Gastroesophageal sphincter (tissue), 4 donors: ENCODE measurements around the gene NR3C2. TPM values are rescaled to one million over a fixed set of nuclear protein-coding genes. Genes with fewer than 3 reads are reported as not detected.
"Not testable (repeated sequence)": the region's sequence is repeated elsewhere in the genome, so short reads cannot be mapped to it uniquely, and the experiment has no call there.

Source experiments
- ATAC-seq: fragments of 150-250 bp; one replicate; pipeline ENCODE4 v1.9.1; 2016; ENCODE audit warnings: mild to moderate bottlenecking, moderate library complexity
- H3K27ac ChIP-seq, 4 donors: fragments of 200-600 bp; sonication (generic) in 3 of 4; 1 replicate in 3 of 4; 2 replicates in 1 of 4; pipeline ENCODE4 v1.5.1; 2016 to 2019
- H3K27me3 ChIP-seq: fragments of 200-600 bp; sonication (generic); one replicate; pipeline ENCODE4 v1.5.1; 2019
- H3K36me3 ChIP-seq, 2 donors: fragments of 200-600 bp; sonication (generic); one replicate each; pipeline ENCODE4 v1.5.1; 2019; ENCODE audit warnings: control low read depth in 1 of 2
- H3K4me1 ChIP-seq, 3 donors: fragments of 200-600 bp; sonication (generic); 1 replicate in 2 of 3; 2 replicates in 1 of 3; pipeline ENCODE4 v1.5.1; 2016 to 2019; ENCODE audit warnings: control low read depth in 2 of 3
- H3K4me3 ChIP-seq, 2 donors: fragments of 200-600 bp; sonication (generic); one replicate each; pipeline ENCODE4 v1.5.1; 2019; ENCODE audit warnings: mild to moderate bottlenecking in 1 of 2, moderate library complexity in 1 of 2
- H3K9me3 ChIP-seq, 3 donors: fragments of 200-600 bp; sonication (generic); one replicate each; pipeline ENCODE4 v1.5.1; 2017 to 2019; ENCODE audit warnings: control low read depth in 2 of 3
- EP300 ChIP-seq: sonication (generic); formaldehyde crosslinking; IDR thresholded peaks from one replicate; pipeline ENCODE4 v1.6.1; 2017; ENCODE audit warnings: antibody characterized with exemption, mild to moderate bottlenecking
- POLR2A ChIP-seq, 2 donors: fragments of 450-650 bp; IDR thresholded peaks; one replicate each; pipeline ENCODE4 v1.6.1; 2017; ENCODE audit warnings: antibody characterized with exemption in 2 of 2, mild to moderate bottlenecking in 2 of 2, moderate library complexity in 1 of 2
- POLR2AphosphoS5 ChIP-seq: sonication (generic); formaldehyde crosslinking; IDR thresholded peaks from one replicate; pipeline ENCODE4 v1.6.1; 2017; ENCODE audit warnings: antibody characterized with exemption
- WGBS, 2 donors: methylation state at CpG; one replicate each; pipeline ENCODE4 v1.1.5; 2018; ENCODE audit warnings: low coverage in 1 of 2; 5-methylcytosine and 5-hydroxymethylcytosine counted together
- total RNA-seq, 4 donors: library from RNA; depleted of rRNA; stranded (reverse); fragments of >200 nt; gene quantifications; one replicate each; pipeline ENCODE4 v1.1.0, GENCODE V29; 2016
- TF ChIP-seq, protein P1 (sequence below), 4 experiments: fragments of 200-600 bp in 2 of 4; fragments of 450-650 bp in 2 of 4; sonication (generic) in 1 of 4; IDR thresholded peaks; one replicate each; pipeline ENCODE4 v1.5.1; 2017 to 2019; ENCODE audit warnings: antibody characterized with exemption in 4 of 4, mild to moderate bottlenecking in 2 of 4, moderate library complexity in 2 of 4

The NR3C2 gene
- total RNA-seq, 4 donors from 2014 or later: 11.6 to 15.9 (median 13.9) TPM

GRCh38 chr4:148143174-148143573, 299.0 kb downstream of the NR3C2 start:
- 84 to 90% methylated on average over 4 of the region's 4 CpGs for WGBS, 2 donors
- no peak overlapping the region for H3K27ac ChIP-seq
- H3K4me1 ChIP-seq: peaks cover 0 to 8% (median 0%) of the 10 kb centered on the region in 3 donors
- H3K36me3 ChIP-seq: peaks cover 0 to 36% of the 10 kb centered on the region in 2 donors
- ATAC-seq: no peak
- TF ChIP-seq EP300 (no peak), POLR2AphosphoS5 (no peak), POLR2A (IDR thresholded peaks at IDR 0.05) (no peak)
- TF ChIP-seq, protein P1, sequence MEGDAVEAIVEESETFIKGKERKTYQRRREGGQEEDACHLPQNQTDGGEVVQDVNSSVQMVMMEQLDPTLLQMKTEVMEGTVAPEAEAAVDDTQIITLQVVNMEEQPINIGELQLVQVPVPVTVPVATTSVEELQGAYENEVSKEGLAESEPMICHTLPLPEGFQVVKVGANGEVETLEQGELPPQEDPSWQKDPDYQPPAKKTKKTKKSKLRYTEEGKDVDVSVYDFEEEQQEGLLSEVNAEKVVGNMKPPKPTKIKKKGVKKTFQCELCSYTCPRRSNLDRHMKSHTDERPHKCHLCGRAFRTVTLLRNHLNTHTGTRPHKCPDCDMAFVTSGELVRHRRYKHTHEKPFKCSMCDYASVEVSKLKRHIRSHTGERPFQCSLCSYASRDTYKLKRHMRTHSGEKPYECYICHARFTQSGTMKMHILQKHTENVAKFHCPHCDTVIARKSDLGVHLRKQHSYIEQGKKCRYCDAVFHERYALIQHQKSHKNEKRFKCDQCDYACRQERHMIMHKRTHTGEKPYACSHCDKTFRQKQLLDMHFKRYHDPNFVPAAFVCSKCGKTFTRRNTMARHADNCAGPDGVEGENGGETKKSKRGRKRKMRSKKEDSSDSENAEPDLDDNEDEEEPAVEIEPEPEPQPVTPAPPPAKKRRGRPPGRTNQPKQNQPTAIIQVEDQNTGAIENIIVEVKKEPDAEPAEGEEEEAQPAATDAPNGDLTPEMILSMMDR (IDR thresholded peaks at IDR 0.05): no peak
- H3K4me3 ChIP-seq: no peak overlapping the region
- H3K27me3 ChIP-seq: no peaks in the 10 kb centered on the region
- no peaks in the 10 kb centered on the region for H3K9me3 ChIP-seq

DNA sequence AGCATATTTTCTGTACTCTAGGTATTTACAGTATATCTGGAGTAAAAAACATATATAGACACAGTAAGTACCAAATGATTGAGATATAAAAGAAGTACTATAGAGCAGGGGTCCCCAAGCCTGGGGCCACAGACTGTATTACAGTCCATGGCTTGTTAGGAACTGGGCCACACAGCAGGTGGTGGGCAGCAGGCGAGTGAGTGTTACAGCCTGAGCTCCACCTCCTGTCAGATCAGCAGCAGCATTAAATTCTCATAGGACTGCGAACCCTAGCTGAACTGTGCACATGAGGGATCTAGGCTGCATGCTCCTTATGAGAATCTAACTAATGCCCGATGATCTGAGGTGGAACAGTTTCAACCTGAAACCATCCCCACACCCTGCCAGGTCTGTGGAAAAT, 300.7 kb downstream of the NR3C2 start:
- H3K9me3 ChIP-seq: no peaks in the 10 kb centered on the region
- no peak overlapping the region for H3K4me3 ChIP-seq
- TF ChIP-seq POLR2A (IDR thresholded peaks at IDR 0.05): no peak
- TF ChIP-seq EP300: no peak
- no peak for TF ChIP-seq POLR2AphosphoS5
- TF ChIP-seq, protein P1 (IDR thresholded peaks at IDR 0.05): no peak
- ATAC-seq: no peak
- H3K36me3 ChIP-seq: peaks cover 0 to 32% of the 10 kb centered on the region in 2 donors
- no peak overlapping the region for H3K27ac ChIP-seq
- peaks cover 0 to 8% (median 0%) of the 10 kb centered on the region in 3 donors for H3K4me1 ChIP-seq
- H3K27me3 ChIP-seq: no peaks in the 10 kb centered on the region
- 71 to 78% methylated on average over 2 of the region's 3 CpGs for whole genome bisulfite sequencing, 2 donors

DNA sequence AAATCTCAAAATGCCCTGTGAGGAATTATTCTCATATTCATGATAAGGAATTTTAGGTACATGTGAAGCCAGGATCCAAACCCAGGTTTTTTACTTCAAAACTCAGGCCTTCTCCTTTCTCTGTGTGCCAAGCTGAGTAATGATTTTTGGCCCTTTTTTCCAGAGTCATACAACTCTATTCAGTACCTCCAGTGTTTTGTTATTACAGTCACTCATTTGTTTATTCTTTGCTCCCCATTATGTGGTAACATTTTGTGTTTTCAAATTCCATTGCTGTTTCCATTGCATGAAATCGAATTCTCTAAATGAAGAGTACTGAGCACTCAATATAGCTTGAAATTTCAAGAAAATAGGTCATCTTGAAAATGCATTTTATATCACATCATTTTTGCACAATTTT, 315.4 kb downstream of the NR3C2 start:
- Histone ChIP-seq H3K4me3 (no peak overlapping the region), H3K9me3 (peaks cover 0 to 31% (median 2%) of the 10 kb centered on the region in 3 donors), H3K36me3 (no peaks in the 10 kb centered on the region), H3K27ac (no peak overlapping the region), H3K27me3 (no peaks in the 10 kb centered on the region), H3K4me1 (no peaks in the 10 kb centered on the region)
- ATAC-seq: no peak
- 50 to 60% methylated on average over 1 of the region's 1 CpG for WGBS, 2 donors
- TF ChIP-seq EP300: no peak
- TF ChIP-seq, protein P1 (IDR thresholded peaks at IDR 0.05): no peak
- TF ChIP-seq POLR2AphosphoS5: no peak
- no peak for TF ChIP-seq POLR2A (IDR thresholded peaks at IDR 0.05)

DNA sequence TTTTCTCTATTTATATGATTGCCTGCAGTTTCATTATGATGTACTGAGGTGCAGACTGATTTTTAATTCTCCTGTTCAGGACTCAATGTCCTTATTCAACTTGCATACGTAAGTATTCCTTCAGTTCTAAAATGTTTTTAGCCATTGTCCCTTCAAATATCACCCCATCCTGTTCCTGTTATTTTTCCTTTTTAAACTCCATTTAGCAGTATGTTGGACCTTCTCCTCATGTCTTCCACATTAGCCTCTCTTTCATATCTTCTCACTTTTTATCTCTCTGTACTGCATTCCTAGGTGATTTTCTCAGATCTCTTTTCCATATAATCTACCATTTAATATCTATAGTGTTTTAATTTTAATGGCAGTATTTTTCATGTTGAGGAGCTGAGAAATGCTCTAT, 317.7 kb downstream of the NR3C2 start:
- Histone ChIP-seq H3K4me1 (no peaks in the 10 kb centered on the region), H3K27me3 (no peaks in the 10 kb centered on the region), H3K27ac (no peak overlapping the region), H3K4me3 (no peak overlapping the region), H3K36me3 (peaks cover 0 to 7% of the 10 kb centered on the region in 2 donors), H3K9me3 (peaks cover 0 to 31% (median 2%) of the 10 kb centered on the region in 3 donors)
- WGBS, 2 donors: 46 to 94% methylated on average over 1 of the region's 1 CpG
- no peak for ATAC-seq
- TF ChIP-seq POLR2AphosphoS5 (no peak), EP300 (no peak), POLR2A (IDR thresholded peaks at IDR 0.05) (no peak)
- TF ChIP-seq, protein P1 (IDR thresholded peaks at IDR 0.05): no peak

- not testable (repeated sequence) for ATAC-seq, H3K4me1 ChIP-seq, H3K4me3 ChIP-seq, H3K27me3 ChIP-seq, H3K27ac ChIP-seq
- WGBS, 2 donors: 97 to 100% methylated on average over 2 of the region's 2 CpGs
- H3K36me3 ChIP-seq: peaks cover 0 to 19% of the 10 kb centered on the region in 2 donors
- peaks cover 0 to 31% (median 2%) of the 10 kb centered on the region in 3 donors for H3K9me3 ChIP-seq
These were observed 319.1 kb downstream of the NR3C2 start for GRCh38 chr4:148123161-148123560.
